ENCODE data around the gene HNRNPDL.
"Not testable (repeated sequence)": the region's sequence is repeated elsewhere in the genome, so short reads cannot be mapped to it uniquely, and the experiment has no call there.

The HNRNPDL gene

GRCh38 chr4:82386312-82386711 lies 44.0 kb downstream of the HNRNPDL start:
- not testable (repeated sequence) for DNase-seq (ENCODE audit: low read depth in 2 of 2)

DNA sequence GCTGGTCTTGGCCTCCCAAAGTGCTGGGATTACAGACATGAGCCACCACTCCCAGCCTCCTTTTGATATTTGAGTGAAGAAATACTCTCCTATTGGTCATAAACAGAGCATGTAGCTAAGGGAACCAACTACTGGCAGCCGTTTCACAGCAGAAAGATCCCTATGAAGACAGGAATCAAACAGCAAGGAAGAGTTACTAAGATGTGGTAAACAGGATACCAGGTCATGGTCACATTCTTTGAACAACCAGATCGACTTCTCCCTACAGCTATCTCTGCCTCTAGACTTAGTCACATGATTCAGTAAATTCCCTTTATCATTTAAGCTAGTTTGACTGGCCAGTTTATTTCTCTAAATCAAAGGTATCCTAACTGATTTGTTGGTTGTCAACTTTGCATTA lies 47.5 kb downstream of the HNRNPDL start:
- DNase-seq (ENCODE audit: low read depth in 2 of 2): no peak

- no peak for DNase-seq (ENCODE audit: low read depth in 2 of 2)
Observed at GRCh38 chr4:82381661-82382296, 48.5 kb downstream of the HNRNPDL start.

DNA sequence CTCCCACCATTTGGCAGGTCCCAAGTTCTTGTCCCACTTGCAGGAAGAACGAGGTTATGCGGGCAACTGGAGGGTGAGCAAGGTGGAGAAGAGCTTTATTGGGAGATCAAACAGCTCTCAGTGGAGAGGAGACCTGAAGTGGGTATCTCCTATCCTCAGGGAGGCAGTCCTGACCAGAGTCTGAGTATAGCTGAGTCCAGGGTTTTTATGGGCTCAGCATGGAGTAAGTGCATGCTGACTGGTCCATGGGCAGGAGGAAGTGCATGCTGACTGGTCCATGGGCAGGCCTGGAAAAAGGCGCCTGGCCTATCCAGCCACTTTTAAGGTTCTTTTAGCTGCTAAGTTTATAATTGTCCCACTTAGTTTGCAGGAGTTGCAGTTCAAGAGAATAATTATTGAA lies 49.0 kb downstream of the HNRNPDL start:
- DNase-seq (ENCODE audit: low read depth in 2 of 2): no peak

DNA sequence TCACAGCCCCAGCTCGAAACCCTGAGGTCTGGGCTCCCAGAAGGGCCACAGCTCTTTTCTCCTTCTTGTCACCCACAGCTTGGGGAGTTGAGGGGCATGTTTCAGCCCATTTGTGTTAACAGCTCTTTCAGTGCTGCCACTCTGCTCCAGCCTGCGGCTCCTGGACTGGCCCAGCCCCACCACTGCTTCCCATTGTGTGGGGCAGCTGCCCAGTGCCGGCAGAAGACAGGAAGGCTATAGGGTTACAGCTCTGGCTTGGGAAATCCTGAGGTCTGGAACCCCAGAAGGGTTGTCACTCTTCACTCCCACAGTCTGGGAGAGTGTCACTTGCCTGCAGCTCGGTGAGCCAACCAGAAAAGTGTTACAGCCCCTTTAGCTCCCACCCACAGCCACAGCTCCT lies 49.4 kb downstream of the HNRNPDL start:
- no peak for DNase-seq (ENCODE audit: low read depth in 2 of 2)

GRCh38 chr4:82380344-82380743 lies 49.9 kb downstream of the HNRNPDL start:
- no peak for DNase-seq (ENCODE audit: low read depth in 2 of 2)

GRCh38 chr4:82376109-82376508 lies 54.2 kb downstream of the HNRNPDL start:
- no peak for DNase-seq (ENCODE audit: low read depth in 2 of 2)

DNA sequence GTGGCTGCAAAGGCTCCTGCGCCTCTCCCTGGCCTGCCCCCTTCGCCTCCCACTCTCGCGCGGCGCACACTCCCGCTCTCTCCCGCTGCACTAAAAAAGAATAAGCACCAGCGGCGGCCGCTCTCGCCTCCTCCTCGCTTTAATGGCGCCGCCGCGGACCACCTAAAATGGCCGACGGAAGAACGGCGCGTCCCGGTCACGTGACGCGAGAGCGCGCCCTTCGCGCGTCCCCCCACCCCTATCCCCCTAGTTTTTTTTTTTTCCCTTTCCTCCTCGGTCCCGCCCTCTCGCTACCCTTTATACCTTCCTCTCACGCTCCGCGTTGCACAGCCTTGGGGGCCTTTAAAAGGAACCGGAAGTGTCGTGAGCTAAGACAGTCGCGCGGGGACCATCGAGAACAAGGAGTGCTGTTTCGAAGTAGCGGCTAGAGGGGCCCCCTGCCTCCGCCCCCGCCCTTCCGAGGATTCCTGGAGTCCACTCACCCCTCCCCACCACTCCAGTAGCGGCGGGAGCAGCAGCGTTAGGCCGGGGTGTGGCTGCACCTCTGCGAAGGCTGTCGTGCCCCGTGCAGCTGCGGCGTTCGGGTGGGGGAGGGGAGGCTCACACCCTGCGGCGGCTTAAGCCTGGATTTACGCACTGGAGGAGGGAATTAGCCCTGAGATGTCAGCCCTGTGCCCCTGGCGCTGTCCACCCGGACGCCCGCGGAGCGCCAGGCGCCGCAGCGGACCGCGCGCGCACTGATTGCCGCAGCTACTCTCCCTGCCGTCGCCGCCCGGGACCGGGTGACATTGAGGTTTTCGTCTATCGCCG lies 56.2 kb downstream of the HNRNPDL start, which contains the start of gene HNRNPD:
Gene HNRNPD (minus strand): TSS at position 176 of the 810 bp plus-strand sequence. CDS start 313 bp downstream, outside the sequence.
- DNase-seq (ENCODE audit: low read depth in 2 of 2): peak; percentile 85 to 88

GRCh38 chr4:82373486-82373815 lies 56.8 kb downstream of the HNRNPDL start:
- peak in 1 of 2 donors; percentile 20 for DNase-seq (ENCODE audit: low read depth in 2 of 2)

Data from activated CD4-positive, alpha-beta T cell treated with anti-CD3 and anti-CD28 coated beads for 24 hours (primary cell).